Measurements from ENCODE around the gene SYTL4.

DNA sequence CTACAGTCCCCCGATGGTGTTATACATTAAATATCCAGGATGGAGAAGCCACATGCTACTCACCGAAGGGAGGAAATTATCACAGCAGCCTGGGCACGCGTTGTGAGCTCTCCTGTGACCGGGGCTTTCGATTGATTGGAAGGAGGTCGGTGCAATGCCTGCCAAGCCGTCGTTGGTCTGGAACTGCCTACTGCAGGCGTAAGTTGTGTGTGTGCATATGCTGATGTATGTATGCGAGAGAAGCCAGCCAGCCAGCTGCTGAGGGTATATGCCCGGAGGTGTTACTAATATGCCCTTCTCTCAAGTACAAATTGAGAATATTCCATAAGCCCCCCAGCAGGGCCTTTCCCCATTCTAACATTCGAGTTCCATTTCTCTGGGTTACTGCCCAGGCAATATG is 69.8 kb downstream of the SYTL4 start:
- TF ChIP-seq, protein P1, sequence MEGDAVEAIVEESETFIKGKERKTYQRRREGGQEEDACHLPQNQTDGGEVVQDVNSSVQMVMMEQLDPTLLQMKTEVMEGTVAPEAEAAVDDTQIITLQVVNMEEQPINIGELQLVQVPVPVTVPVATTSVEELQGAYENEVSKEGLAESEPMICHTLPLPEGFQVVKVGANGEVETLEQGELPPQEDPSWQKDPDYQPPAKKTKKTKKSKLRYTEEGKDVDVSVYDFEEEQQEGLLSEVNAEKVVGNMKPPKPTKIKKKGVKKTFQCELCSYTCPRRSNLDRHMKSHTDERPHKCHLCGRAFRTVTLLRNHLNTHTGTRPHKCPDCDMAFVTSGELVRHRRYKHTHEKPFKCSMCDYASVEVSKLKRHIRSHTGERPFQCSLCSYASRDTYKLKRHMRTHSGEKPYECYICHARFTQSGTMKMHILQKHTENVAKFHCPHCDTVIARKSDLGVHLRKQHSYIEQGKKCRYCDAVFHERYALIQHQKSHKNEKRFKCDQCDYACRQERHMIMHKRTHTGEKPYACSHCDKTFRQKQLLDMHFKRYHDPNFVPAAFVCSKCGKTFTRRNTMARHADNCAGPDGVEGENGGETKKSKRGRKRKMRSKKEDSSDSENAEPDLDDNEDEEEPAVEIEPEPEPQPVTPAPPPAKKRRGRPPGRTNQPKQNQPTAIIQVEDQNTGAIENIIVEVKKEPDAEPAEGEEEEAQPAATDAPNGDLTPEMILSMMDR (IDR thresholded peaks at IDR 0.05), result no peak
- TF ChIP-seq POLR2A (IDR thresholded peaks at IDR 0.05) (no peak), POLR2AphosphoS5 (IDR thresholded peaks at IDR 0.05) (no peak), EP300 (IDR thresholded peaks at IDR 0.05) (no peak)

Measured in stomach (tissue), 4 donors.